H1 (cell line): ENCODE results near the gene ADRM1. TPM values are rescaled to one million over a fixed set of nuclear protein-coding genes. Genes with fewer than 3 reads are reported as not detected.

ENCODE experiments used
- CBX5 ChIP-seq: fragments of 300-800, 300-1000 bp; sonication (generic); IDR thresholded peaks from 2 replicates; pipeline ENCODE4 v1.7.1; 2016; ENCODE audit warnings: antibody characterized with exemption, low read length, low read depth
- POLR2AphosphoS5 ChIP-seq: IDR thresholded peaks from 2 replicates; pipeline ENCODE4 v1.6.1; 2011; ENCODE audit warnings: low read depth, low read length
- ZNF274 ChIP-seq: IDR thresholded peaks from 2 replicates; pipeline ENCODE4 v1.7.0; 2012; ENCODE audit warnings: low read length, borderline replicate concordance; ENCODE audit errors: extremely low read depth
- polyA plus RNA-seq, 7 experiments: library from polyadenylated mRNA; depleted of rRNA in 3 of 7; stranded (reverse) in 5 of 7; unstranded in 2 of 7; fragments of >200 nt in 5 of 7; fragments of 200-250 nt in 2 of 7; gene quantifications; 1 replicate in 5 of 7; 2 replicates in 1 of 7; 4 replicates in 1 of 7; pipeline versions ENCODE4 v1.2.1 to v1.2.3, GENCODE V29; 2011 to 2013; ENCODE audit warnings: missing spikeins in 2 of 7, mixed read lengths in 2 of 7
- total RNA-seq: library from RNA; stranded (reverse); fragmentation: NEBNext Ultra II Directional; extraction: Animal tissue kit (Norgen Biotek cat#: 25700); gene quantifications from 2 replicates; pipeline ENCODE4 v1.2.1, GENCODE V29; 2021
- TF ChIP-seq, protein P1 (sequence below): fragments of 300-600 bp; sonication (generic); IDR thresholded peaks from 2 replicates; pipeline ENCODE4 v1.7.1; 2012; ENCODE audit warnings: low read length, moderate library complexity, mild to moderate bottlenecking, inconsistent platforms; ENCODE audit not compliant: insufficient replicate concordance

The ADRM1 gene
- total and polyA plus RNA-seq, 2 of the 8 experiments (the other 6 are each of a cell fraction or from before 2014, with no cell fraction given): 126 to 214 TPM

DNA sequence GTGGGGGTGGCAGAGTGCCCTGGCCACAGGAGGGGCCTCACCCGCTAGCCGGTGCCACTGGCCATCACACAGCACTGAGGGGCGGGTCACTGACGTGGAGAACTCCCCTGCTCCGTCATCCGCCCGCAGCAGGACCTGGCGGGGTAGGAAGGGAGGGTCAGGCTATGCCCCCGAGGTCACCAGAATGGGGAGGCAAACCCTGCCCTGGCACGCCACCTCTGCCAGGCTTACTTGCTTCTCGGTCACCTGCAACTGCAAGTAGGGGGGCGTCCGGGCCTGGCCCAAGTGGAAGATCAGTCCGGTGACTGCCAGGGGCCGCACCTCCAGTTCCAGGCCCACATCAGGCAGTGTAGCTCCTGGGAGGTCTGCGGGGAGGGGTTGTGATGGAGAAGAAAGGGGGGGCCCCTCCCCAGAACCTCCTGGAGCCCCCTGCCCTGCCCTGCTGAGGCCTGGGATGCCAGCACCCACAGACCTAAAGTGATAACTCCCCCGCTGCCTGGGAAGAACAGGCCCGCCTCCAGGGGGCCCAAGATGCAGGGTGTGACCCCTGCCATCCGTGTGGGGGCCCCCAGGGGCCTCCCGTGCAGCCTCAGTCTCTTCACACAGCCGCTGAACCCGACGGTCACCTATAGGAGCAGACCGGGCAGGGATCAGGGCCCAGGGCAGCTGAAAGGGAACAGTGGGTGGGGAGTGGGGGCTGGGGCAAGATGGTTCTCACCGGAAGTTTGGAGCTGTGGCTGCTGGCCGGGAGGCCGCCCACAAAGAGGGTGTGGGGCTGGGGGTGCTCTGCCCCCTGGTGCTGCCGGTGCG lies 7.4 kb downstream of the ADRM1 start (continued):
- TF ChIP-seq, protein P1, sequence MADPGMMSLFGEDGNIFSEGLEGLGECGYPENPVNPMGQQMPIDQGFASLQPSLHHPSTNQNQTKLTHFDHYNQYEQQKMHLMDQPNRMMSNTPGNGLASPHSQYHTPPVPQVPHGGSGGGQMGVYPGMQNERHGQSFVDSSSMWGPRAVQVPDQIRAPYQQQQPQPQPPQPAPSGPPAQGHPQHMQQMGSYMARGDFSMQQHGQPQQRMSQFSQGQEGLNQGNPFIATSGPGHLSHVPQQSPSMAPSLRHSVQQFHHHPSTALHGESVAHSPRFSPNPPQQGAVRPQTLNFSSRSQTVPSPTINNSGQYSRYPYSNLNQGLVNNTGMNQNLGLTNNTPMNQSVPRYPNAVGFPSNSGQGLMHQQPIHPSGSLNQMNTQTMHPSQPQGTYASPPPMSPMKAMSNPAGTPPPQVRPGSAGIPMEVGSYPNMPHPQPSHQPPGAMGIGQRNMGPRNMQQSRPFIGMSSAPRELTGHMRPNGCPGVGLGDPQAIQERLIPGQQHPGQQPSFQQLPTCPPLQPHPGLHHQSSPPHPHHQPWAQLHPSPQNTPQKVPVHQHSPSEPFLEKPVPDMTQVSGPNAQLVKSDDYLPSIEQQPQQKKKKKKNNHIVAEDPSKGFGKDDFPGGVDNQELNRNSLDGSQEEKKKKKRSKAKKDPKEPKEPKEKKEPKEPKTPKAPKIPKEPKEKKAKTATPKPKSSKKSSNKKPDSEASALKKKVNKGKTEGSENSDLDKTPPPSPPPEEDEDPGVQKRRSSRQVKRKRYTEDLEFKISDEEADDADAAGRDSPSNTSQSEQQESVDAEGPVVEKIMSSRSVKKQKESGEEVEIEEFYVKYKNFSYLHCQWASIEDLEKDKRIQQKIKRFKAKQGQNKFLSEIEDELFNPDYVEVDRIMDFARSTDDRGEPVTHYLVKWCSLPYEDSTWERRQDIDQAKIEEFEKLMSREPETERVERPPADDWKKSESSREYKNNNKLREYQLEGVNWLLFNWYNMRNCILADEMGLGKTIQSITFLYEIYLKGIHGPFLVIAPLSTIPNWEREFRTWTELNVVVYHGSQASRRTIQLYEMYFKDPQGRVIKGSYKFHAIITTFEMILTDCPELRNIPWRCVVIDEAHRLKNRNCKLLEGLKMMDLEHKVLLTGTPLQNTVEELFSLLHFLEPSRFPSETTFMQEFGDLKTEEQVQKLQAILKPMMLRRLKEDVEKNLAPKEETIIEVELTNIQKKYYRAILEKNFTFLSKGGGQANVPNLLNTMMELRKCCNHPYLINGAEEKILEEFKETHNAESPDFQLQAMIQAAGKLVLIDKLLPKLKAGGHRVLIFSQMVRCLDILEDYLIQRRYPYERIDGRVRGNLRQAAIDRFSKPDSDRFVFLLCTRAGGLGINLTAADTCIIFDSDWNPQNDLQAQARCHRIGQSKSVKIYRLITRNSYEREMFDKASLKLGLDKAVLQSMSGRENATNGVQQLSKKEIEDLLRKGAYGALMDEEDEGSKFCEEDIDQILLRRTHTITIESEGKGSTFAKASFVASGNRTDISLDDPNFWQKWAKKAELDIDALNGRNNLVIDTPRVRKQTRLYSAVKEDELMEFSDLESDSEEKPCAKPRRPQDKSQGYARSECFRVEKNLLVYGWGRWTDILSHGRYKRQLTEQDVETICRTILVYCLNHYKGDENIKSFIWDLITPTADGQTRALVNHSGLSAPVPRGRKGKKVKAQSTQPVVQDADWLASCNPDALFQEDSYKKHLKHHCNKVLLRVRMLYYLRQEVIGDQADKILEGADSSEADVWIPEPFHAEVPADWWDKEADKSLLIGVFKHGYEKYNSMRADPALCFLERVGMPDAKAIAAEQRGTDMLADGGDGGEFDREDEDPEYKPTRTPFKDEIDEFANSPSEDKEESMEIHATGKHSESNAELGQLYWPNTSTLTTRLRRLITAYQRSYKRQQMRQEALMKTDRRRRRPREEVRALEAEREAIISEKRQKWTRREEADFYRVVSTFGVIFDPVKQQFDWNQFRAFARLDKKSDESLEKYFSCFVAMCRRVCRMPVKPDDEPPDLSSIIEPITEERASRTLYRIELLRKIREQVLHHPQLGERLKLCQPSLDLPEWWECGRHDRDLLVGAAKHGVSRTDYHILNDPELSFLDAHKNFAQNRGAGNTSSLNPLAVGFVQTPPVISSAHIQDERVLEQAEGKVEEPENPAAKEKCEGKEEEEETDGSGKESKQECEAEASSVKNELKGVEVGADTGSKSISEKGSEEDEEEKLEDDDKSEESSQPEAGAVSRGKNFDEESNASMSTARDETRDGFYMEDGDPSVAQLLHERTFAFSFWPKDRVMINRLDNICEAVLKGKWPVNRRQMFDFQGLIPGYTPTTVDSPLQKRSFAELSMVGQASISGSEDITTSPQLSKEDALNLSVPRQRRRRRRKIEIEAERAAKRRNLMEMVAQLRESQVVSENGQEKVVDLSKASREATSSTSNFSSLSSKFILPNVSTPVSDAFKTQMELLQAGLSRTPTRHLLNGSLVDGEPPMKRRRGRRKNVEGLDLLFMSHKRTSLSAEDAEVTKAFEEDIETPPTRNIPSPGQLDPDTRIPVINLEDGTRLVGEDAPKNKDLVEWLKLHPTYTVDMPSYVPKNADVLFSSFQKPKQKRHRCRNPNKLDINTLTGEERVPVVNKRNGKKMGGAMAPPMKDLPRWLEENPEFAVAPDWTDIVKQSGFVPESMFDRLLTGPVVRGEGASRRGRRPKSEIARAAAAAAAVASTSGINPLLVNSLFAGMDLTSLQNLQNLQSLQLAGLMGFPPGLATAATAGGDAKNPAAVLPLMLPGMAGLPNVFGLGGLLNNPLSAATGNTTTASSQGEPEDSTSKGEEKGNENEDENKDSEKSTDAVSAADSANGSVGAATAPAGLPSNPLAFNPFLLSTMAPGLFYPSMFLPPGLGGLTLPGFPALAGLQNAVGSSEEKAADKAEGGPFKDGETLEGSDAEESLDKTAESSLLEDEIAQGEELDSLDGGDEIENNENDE: no peak
- TF ChIP-seq CBX5 (no peak), POLR2AphosphoS5 (no peak), ZNF274 (no peak)
- TF ChIP-seq, all 59 proteins: peak for 0
